ENCODE measurements around the gene MOGAT2.

- TF ChIP-seq GLIS3 (CRISPR knock-in tag; IDR thresholded peaks at IDR 0.05), result no peak
- no peak for TF ChIP-seq TOX (CRISPR knock-in tag; IDR thresholded peaks at IDR 0.05; ENCODE audit: borderline replicate concordance)
- no peak for TF ChIP-seq PATZ1 (CRISPR knock-in tag; IDR thresholded peaks at IDR 0.05; ENCODE audit: borderline replicate concordance)
- no peak for TF ChIP-seq ARNTL (CRISPR knock-in tag; IDR thresholded peaks at IDR 0.05; ENCODE audit: borderline replicate concordance, low read depth)
- no peak for TF ChIP-seq OSR1 (CRISPR knock-in tag; IDR thresholded peaks at IDR 0.05)
- TF ChIP-seq, protein P1, sequence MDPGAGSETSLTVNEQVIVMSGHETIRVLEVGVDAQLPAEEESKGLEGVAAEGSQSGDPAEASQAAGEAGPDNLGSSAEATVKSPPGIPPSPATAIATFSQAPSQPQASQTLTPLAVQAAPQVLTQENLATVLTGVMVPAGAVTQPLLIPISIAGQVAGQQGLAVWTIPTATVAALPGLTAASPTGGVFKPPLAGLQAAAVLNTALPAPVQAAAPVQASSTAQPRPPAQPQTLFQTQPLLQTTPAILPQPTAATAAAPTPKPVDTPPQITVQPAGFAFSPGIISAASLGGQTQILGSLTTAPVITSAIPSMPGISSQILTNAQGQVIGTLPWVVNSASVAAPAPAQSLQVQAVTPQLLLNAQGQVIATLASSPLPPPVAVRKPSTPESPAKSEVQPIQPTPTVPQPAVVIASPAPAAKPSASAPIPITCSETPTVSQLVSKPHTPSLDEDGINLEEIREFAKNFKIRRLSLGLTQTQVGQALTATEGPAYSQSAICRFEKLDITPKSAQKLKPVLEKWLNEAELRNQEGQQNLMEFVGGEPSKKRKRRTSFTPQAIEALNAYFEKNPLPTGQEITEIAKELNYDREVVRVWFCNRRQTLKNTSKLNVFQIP (CRISPR knock-in tag; IDR thresholded peaks at IDR 0.05; ENCODE audit: borderline replicate concordance, low read depth), result no peak
Observed at GRCh38 chr11:75760243-75760642, 42.6 kb downstream of the MOGAT2 start.

All from SK-N-SH treated with all-trans-retinoic acid at 6 μM for 48 hours (cell line).